Measurements from ENCODE around the gene APBB1IP.
"Not testable (repeated sequence)": the region's sequence is repeated elsewhere in the genome, so short reads cannot be mapped to it uniquely, and the experiment has no call there.

Gene APBB1IP, protein sequence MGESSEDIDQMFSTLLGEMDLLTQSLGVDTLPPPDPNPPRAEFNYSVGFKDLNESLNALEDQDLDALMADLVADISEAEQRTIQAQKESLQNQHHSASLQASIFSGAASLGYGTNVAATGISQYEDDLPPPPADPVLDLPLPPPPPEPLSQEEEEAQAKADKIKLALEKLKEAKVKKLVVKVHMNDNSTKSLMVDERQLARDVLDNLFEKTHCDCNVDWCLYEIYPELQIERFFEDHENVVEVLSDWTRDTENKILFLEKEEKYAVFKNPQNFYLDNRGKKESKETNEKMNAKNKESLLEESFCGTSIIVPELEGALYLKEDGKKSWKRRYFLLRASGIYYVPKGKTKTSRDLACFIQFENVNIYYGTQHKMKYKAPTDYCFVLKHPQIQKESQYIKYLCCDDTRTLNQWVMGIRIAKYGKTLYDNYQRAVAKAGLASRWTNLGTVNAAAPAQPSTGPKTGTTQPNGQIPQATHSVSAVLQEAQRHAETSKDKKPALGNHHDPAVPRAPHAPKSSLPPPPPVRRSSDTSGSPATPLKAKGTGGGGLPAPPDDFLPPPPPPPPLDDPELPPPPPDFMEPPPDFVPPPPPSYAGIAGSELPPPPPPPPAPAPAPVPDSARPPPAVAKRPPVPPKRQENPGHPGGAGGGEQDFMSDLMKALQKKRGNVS

DNA sequence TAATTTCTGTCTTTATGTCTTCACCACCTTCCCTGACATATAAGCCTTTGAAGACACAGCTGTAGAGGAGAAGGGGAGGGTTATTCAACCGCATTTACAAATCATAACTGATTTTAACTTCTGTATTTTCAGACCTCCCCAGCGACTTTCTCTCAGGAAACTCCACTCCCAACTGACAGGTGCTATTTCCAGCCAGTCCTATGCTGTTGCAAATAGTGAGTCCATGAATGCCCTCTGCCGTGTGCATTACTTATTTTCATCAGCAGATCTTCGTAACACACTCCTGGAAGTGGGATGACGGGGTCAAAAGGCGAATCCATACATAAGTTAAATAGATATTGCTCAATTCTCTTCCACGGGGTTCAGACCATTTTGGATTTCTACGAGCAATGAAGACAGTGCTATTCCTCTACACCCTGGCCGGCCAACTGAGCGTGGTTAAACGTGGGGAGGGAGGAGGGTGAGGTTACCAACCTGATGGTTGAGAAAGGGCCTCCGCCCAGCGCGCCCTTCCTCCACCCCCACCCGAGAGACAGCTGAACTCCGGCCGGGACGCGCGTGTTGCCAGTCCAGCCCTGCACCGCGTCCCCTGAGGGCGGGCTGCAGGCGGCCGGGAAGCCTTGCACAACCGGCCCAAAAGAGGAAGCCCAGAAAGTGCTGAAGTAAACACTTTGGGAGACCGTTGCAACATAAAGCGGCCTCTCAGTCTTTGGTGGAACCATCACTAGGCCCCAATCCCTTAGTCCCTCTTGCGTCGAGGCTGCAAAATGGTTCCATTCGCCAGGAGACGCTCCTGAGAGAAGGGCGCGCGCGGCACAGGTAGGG, at the start of gene APBB1IP:
TSS of gene APBB1IP (plus strand) at position 705 of the 825 bp plus-strand sequence. CDS start 53,986 bp downstream, outside the sequence.
- peak; percentile 97 for DNase-seq

DNA sequence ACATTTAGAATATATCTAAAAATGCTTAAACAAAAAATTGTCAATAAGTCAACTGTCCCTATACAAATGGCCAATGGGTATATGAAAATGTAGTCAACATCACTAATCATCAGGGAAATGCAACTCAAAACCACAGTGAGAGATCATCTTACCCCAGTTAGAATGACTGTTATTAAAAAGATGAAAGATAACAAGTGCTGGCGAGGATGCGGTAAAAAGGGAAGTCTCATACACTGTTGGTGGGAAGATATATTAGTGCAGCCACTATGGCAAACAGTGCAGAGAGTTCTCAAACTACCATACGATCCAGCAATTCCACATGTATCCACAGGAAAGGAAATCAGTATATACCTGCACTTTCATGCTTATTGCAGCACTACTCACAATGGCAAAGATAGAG, 48.6 kb upstream of the APBB1IP start:
- no peak for DNase-seq

DNA sequence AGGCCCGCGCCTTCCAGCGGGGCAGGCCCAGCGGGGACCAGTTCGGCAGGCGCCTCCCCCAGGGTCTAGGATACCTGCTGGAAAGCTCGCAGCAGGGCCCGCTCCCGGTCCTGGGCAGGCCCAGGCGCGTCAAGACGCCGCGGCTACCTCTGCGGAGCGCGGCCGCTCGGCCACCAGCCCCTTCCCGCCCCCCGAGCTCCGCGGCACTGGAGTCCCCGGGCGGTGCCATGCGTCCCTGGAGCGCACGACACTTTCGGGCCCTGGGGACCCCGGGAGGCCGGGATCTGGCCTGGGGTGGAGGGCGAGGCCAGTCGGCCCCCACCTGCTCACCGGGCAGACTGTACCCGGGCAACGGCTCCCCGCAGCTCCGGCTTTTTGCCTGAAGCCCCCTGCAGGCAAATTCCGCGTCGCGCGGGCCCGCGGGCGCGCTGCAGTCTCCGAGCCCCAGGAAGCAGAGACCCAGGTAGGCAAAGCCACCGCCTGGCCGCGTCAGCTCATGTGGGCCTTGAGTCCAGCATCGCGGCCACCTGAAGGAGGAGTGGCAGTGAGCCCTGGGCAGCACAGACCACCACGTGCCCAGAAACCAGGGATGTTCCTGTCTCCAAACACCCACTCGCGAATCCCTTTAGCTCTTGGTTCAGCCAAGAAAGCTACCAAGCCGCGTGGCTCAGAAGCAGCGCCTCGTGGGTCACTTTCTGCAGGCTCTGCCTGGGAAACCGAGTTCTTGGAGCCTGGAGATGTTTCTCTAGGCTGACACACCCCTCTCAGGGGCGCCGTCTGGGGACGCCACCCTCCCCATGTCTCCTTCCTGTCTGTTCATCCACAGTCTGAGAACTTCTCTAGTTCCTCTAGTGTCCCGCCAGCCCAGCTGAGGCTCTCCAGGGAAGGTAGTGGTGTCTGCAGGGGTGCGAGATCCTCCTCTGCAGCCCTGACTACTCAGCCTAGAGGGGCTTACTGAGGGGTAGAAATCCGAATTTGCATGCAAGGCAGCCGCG, 46.1 kb upstream of the APBB1IP start:
- DNase-seq = no peak

DNA sequence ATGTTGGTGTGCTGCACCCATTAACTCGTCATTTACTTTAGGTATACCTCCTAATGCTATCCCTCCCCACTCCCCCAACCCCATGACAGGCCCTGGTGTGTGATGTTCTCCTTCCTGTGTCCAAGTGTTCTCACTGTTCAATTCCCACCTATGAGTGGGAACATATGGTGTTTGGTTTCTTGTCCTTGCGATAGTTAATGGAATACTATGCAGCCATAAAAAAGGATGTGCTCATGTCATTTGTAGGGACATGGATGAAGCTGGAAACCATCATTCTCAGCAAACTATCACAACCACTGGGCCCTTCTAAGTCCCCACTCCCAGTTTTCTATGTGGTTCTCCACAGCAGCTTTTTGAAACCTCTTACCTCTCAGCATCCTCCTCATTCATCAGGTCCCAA, 39.8 kb upstream of the APBB1IP start:
- not testable (repeated sequence) for DNase-seq

DNA sequence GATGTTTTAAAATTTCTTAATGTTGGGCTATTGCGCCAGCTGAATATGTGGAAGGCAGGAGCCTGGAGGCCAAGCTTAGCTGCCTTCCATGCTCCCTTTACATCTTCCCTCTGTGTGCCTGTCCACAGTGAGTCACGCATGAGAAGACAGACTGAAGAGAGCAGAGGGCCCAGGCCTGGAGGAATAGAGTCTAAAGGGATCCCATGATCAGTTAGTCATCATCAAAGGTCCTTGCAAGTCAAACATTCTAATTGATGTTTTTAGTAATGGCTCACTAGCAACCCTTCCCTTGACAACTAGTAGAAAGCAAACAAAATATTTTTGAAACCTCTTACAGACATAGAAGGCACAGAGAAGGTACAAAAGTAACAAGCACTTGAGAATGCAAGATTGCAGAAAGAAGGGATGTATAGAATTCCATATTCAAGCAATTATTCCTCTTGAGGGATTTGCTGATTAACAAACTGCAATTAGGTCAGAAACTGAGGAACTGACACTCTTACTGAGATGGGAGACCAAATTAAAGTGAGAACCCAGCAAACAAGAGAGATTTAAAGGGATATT, 30.7 kb upstream of the APBB1IP start:
- peak; percentile 89 for DNase-seq

DNA sequence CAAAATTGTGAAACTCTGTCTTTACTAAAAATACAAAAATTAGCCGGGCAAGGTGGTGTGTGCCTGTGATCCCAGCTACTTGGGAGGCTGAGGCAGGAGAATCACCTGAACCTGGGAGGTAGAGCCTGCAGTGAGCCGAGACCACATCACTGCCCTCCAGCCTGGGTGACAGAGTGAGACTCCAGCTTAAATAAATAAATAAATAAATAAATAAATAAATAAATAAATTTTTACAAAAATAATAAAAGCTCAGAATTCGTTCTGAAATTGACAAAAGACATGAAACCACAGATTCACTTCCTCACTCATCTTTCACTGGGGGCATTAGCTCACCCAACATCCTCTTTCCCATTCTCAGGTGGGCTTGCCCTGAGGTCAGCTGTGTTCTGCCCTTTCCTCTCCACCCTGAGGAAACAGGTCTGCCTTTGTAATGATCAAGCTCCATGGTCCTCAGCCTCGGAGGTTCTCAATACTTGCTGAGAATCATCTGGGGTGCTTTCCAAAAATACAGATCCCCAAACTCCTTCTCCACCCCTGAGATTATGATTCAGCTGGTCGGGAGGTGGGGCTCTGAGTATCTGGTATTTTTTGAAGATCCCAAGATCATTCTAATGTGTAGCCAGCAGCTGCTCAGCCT, 29.2 kb upstream of the APBB1IP start:
- DNase-seq = no peak

DNA sequence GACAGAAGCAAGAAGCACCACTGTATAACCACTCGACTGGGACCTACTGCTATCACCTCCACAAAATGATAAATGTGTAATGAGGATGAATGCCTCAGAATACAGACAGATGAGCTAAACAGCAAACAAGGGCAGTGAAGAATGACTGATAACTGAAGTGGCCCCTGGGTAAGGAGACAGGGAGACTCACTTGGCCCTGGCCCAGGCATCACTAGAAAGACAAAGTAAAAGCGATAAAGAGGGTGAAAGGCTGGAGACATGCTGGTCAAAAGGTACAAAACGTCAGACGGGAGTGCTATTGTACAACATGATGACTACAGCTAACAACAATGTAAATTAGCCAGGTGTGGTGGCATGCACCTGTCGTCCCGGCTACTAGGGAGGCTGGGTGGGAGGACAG, 27.8 kb upstream of the APBB1IP start:
- DNase-seq = no peak

DNA sequence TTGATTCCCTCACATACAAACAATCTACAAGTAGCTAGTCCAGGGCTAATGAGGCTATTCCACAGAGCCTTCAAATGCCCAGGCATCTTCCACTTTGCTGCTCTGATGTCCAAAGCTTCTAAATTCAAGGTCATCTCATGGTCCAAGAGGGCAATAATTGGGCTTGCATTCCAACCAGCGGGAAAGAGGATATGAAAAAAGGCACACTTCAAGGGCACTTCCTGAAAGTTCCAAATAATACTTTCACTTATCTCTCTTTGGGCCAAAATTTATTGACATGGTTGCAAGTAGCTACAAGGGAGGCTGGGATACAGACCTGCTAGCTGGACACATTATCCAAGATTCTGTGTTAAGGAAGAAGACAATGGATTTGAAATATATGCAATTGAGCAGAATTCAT, 25.2 kb upstream of the APBB1IP start:
- peak; percentile 34 for DNase-seq

DNA sequence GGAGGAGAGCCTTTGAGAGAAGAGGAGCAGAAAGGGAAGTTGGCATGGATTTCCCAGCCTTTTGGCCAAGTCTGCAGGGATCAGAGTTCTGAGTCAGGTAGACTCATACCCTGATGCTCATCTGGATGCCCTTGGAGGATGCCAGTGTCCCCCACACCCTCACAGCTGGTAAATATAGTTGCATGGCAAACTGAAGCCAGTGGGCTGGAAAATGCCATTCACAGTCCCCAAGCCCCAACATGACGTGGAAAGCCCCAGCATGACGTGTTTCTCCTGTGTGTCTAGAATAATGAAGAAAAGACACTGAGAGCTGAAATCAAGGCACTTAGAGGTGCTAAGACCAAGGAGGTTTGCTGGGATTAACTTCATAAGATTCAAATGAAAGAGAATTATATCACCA, 24.8 kb upstream of the APBB1IP start:
- no peak for DNase-seq

DNA sequence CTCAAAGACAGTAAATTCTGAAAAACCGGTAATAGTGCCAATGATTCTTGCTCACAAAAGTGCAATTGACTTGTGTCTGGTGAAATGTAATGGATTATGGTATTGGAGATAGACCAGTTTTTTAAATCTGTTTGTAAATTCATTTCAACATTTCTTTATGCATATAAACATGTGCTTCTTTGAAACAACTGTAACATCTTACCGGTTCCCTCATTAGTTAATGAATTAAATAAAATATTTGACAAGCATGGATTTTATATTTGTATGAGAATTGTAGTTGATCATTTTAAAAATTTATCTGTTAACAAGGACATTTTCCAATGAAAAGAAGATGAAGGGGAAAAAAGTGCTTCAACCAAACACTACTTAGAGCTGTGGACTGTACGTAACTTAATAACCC, 21.0 kb upstream of the APBB1IP start:
- DNase-seq = no peak

DNA sequence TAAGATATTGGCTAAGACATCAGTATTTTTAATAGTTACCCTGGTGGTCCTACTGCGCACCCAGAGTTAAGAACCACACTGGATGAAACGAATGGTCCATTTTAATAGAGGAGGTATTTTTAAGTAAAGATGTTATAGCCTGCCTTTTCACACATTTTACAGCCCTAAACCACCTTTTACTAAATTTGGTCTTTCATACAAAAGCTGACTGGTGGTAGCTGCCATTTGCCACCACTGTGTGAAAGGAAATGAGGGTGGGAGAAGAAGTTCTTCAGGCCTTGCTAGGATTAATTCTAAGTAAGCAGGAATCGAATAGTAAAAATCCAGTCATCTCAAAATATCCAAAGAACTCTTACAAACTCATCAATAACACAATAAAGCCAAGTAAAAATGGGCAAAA, 15.2 kb upstream of the APBB1IP start:
- no peak for DNase-seq

DNA sequence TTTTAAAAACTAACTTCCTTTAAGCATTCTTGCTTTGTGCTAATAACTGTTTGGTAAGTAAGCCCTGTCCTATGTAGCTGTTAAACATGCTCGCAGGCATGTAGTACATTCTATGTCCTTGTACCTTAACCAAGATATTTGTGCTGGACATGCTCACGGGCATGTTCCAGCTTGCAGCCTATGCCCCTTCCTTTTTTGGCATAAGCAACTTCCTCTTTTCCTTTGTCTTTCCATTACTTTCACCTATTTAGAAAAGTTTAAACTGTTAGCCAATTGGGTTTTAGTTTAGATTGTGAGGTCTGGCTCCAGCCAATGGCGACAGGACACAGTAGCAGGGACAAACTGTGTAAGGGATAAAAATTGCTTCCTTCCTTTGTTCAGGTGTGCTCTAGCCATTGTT, 14.4 kb upstream of the APBB1IP start:
- peak; percentile 18 for DNase-seq

DNA sequence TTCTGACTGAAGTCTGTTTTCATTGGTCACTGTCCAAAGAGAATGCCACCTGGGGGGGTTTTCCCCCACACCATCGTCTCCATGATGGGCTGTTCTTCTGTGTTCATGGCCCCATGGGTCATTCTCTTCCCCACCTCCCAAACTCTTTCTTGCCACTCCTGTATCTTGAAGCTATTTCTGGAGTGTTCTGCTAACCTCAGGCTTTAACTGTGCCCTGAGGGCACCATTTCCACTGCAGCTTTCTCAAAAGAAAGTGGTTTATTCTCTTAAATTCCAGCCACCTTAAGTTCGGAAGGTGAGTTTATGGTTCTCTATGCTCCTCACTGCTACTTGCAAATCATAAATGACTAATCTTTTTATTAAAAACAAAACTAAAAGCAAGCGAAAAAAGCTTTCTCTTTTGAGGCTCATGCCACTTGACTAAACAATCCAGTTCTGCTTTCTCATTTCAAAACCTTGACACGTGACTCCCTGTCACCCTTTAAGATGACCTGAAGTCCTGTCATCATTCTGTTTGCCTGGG, 7.4 kb upstream of the APBB1IP start:
- DNase-seq = peak; percentile 97

DNA sequence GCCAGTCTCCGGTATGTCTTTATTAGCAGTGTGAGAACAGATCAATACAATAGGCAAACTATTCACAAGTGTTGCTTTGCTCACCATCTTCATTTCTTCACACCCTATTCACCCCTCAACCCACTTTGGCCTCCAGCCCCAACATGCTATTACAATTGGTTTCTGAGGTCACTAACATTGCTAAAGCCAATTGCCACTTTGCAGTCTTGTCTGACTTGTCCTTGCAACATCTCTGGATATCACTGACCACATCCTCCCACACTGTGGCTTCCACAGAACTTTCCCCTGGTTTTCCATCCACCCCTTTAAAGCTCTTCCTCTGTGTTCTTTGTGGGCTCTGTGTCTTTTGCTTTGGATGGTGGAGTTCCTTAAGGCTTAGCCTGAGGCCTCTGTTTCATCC, 5.2 kb upstream of the APBB1IP start:
- DNase-seq = peak; percentile 92

DNA sequence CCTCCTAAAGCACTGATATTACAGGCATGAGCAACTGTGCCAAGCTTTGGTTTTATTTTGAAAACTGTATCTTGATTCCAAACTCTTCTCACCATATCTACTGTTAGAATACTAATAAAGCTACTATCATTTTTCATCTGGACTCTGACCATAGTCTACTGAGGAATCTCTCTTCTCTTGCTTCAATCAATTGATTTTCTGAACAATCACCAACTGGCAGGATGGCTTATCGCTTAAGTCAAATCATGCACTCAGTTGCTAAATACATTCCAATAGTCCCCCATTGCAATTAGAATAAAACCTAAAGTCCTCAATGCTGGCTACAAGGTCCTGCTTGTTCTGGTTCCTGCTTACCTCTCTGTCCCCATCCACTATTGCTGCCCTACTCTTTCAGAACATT, 2.3 kb upstream of the APBB1IP start:
- DNase-seq = no peak

DNA sequence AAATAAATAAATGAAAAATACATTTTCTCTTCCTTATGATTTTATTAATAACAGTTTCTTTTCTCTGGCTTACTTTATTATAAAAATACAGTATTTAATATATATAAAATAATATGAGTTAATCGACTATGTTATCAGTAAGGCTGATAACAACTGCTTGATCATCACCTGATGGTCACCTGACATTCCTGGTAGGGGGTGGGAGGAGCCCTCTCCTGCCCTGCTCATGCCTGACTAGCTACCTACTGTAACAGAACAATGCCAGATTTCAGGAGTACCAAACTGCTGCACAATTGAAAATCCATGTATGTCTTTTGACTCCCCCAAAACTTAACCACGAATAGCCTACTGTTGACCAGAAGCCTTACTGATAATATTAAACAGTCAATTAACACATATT, 1.3 kb upstream of the APBB1IP start:
- DNase-seq = no peak

DNA sequence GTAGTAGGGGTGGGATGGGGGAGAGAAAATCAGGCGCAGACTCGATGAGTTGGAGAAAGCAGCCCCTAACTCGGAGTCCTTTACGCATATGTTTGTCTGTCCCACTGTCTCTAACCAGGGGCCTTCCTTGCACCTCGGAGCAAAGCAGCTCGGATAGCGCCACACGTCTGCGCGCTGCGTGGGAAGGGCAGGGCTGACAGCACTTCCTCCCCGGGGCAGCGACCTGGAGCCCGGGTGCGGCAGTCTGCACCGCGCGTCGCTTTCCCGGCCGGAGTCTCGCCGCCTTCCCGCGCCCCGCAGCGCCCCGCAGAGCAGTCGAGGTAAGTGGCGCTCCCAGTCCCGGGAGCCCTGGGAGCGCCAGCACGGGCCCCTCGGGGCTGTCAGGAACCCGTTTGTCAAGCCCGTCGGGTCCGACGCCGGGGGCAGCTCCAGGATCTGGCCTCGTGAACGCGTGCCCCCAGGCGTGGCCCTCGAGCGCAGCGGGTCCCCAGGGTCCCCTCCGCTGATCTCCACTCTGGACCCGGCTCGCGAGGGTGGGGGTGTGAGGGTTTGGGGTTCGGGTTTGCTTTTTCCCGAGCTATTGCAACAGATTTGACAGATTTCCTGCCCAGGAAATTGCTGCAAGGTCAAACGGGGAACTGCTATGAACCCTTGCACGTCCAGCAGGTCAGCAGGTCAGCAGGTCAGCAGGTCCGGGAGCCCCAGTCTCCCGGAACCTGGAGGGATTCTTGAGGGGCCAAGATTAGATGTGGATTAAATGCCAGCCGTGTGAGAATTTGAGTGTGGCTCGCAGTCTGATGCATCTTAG, 597 bp downstream of the APBB1IP start:
- DNase-seq = peak; percentile 64

DNA sequence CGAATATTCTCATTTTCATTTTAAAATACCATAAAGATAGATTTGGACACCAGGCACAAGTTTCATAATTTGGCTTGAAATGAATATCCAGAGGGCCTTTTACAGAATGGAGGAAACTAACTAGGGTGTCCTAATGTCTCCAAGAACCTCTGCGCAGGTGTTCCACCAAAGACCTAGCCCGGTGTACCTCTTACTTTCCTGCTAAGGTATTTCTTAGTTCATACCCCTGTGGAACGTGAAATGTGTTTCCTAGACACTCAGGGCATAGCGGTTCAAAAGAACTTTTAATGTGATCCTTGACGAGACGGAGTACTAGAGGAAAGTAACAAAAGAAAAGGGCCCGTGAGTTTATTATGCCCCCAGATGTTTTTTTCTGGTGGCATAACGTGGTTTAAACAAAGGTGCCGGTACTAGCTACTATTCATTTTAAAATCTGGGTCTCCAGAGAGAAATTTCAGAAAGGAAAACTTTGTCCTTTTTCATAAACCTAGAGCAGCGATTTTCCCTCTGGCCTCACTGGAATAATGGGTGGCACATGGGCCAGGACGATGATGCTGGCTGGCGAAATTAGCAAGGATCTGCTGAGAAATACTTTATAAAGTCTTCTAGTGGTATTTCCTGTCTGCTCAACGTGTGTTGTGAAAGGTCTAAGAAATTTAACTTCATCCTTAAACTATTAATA, 1.4 kb downstream of the APBB1IP start:
- DNase-seq = peak; percentile 27

DNA sequence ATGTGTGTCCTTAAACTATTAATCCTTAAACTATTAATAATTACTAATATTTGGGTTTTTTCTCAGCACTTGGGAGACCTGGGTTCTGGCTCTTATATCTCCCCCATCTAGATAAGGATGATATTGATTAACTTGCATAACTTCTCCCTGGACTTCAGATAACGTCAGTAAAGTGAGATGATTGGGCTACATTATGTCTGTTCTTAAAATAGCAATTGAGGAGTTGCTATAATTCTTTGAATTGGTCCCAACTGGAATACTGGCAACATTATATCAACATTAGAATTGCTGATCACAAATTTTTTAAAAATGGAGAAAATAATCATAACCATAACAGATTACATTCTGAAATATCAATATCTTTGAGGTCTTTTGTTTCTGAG, 1.9 kb downstream of the APBB1IP start:
- no peak for DNase-seq

Data from suppressor macrophage treated with lipopolysaccharide for 4 hours (primary cell).